ENCODE data around the gene MTREX. TPM values are rescaled to one million over a fixed set of nuclear protein-coding genes. Genes with fewer than 3 reads are reported as not detected.

The MTREX gene
- 29.1 to 61.5 TPM (median 34.0 TPM) in 5 replicates for total RNA-seq (2022; extraction: Qiagen RNA extraction)

GRCh38 chr5:55307383-55308253 is at the start of gene MTREX, which contains the start of gene DHX29:
MTREX (plus strand) TSS chr5:55307989; CDS start chr5:55308014, 25 bp downstream.
DHX29 (minus strand) TSS chr5:55307694; CDS start chr5:55307573, 121 bp downstream.

Other genes with a start within 250 kb of the MTREX start
- gene GZMA, start 205.3 kb upstream of the MTREX start, total RNA-seq (2022; extraction: Qiagen RNA extraction), result not detected in 5 replicates
- gene GPX8, start 147.8 kb upstream of the MTREX start, total RNA-seq (2022; extraction: Qiagen RNA extraction), result 30.0 to 40.2 TPM (median 34.2 TPM) in 5 replicates
- 0.05 to 0.10 TPM (median 0.06 TPM) in 5 replicates for gene CDC20B, start 134.8 kb upstream of the MTREX start, total RNA-seq (2022; extraction: Qiagen RNA extraction)
- 1.8 to 2.5 TPM (median 2.0 TPM) in 5 replicates for gene MCIDAS, start 80.7 kb upstream of the MTREX start, total RNA-seq (2022; extraction: Qiagen RNA extraction)
- 4.3 to 8.1 TPM (median 7.0 TPM) in 5 replicates for gene CCNO, start 74.4 kb upstream of the MTREX start, total RNA-seq (2022; extraction: Qiagen RNA extraction)
- 20.3 to 27.7 TPM (median 22.4 TPM) in 5 replicates for gene DHX29, start 295 bp upstream of the MTREX start, total RNA-seq (2022; extraction: Qiagen RNA extraction)
- 29.9 to 39.8 TPM (median 35.5 TPM) in 5 replicates for gene PLPP1, start 227.0 kb downstream of the MTREX start, total RNA-seq (2022; extraction: Qiagen RNA extraction)